HepG2 (cell line): ENCODE measurements around the gene MIEF1. TPM values are rescaled to one million over a fixed set of nuclear protein-coding genes. Genes with fewer than 3 reads are reported as not detected.

Experiments
- ARNT ChIP-seq: fragments of 450-650 bp; IDR thresholded peaks from 2 replicates; pipeline ENCODE4 v1.6.1; 2017
- HHEX ChIP-seq: IDR thresholded peaks from 2 replicates; pipeline ENCODE4 v1.6.1; 2016; ENCODE audit warnings: control low read depth
- HMG20A ChIP-seq: IDR thresholded peaks from 2 replicates; pipeline ENCODE4 v1.6.1; 2016; ENCODE audit warnings: borderline replicate concordance
- JUND ChIP-seq: sonication (generic); formaldehyde crosslinking; IDR thresholded peaks from 2 replicates; pipeline ENCODE4 v1.8.0; 2022; ENCODE audit warnings: mild to moderate bottlenecking, missing genetic modification reagents
- PITX1 ChIP-seq: sonication (generic); formaldehyde crosslinking; IDR thresholded peaks from 2 replicates; pipeline ENCODE4 v1.5.1; 2020; ENCODE audit warnings: mild to moderate bottlenecking, missing genetic modification reagents
- POLR2AphosphoS2 ChIP-seq: IDR thresholded peaks from 2 replicates; pipeline ENCODE4 v1.6.1; 2011; ENCODE audit warnings: low read depth, low read length, improper control_type of control experiment
- PTBP1 ChIP-seq: fragments of 200-400 bp; formaldehyde crosslinking; IDR thresholded peaks from 2 replicates; pipeline ENCODE4 v1.6.1; 2018; ENCODE audit warnings: low read length, low read depth; ENCODE audit not compliant: poor library complexity, severe bottlenecking
- REL ChIP-seq: sonication (generic); formaldehyde crosslinking; conservative IDR thresholded peaks from 2 replicates; pipeline ENCODE4 v1.8.0; 2022; ENCODE audit warnings: mild to moderate bottlenecking, missing genetic modification reagents, moderate library complexity
- ZNF24 ChIP-seq: fragments of 450-650 bp; IDR thresholded peaks from 2 replicates; pipeline ENCODE4 v1.6.1; 2017; ENCODE audit warnings: antibody characterized with exemption, mild to moderate bottlenecking
- ZNF816 ChIP-seq: sonication (generic); formaldehyde crosslinking; IDR thresholded peaks from 2 replicates; pipeline ENCODE4 v1.8.0; 2022; ENCODE audit warnings: missing genetic modification reagents, mild to moderate bottlenecking, borderline replicate concordance
- ZNF83 ChIP-seq: sonication (generic); formaldehyde crosslinking; IDR thresholded peaks from 2 replicates; pipeline ENCODE4 v1.4.0; 2020; ENCODE audit warnings: missing genetic modification reagents, mild to moderate bottlenecking, borderline replicate concordance
- polyA plus RNA-seq, 8 experiments: library from polyadenylated mRNA; depleted of rRNA in 3 of 8; stranded (reverse) in 7 of 8; unstranded in 1 of 8; fragments of >200 nt; fragmentation: Illumina TruSeq in 4 of 8; extraction: Trizol in 4 of 8; gene quantifications; 2 replicates each; pipeline versions ENCODE4 v1.2.1 to v1.2.3, GENCODE V29; 2011 to 2016; ENCODE audit warnings: low read depth in 4 of 8, missing spikeins in 1 of 8, mixed read lengths in 1 of 8; ENCODE audit not compliant: insufficient read depth in 1 of 8
- total RNA-seq, 5 experiments: library from RNA; depleted of rRNA; stranded (reverse); fragments of >200 nt; fragmentation: Illumina TruSeq; extraction: Trizol; gene quantifications; 2 replicates each; pipeline ENCODE4 v1.2.3, GENCODE V29; 2016; ENCODE audit warnings: low read depth in 1 of 5
- TF ChIP-seq, protein P1 (sequence below): sonication (generic); formaldehyde crosslinking; IDR thresholded peaks from 2 replicates; pipeline ENCODE4 v1.5.1; 2020; ENCODE audit warnings: missing genetic modification reagents, mild to moderate bottlenecking, borderline replicate concordance
- TF ChIP-seq, protein P2 (sequence below): IDR thresholded peaks from 2 replicates; pipeline ENCODE4 v1.6.1; 2016; ENCODE audit warnings: low read depth, missing genetic modification reagents, missing compliant biosample characterization
- TF ChIP-seq, protein P3 (sequence below): sonication (generic); formaldehyde crosslinking; IDR thresholded peaks from 2 replicates; pipeline ENCODE4 v1.4.0; 2020; ENCODE audit warnings: missing genetic modification reagents, mild to moderate bottlenecking, borderline replicate concordance

MIEF1 gene
- total and polyA plus RNA-seq, 2 of the 13 experiments (the other 11 are each of a cell fraction or from before 2014, with no cell fraction given), result 21.7 to 34.8 TPM

- TF ChIP-seq, protein P1, sequence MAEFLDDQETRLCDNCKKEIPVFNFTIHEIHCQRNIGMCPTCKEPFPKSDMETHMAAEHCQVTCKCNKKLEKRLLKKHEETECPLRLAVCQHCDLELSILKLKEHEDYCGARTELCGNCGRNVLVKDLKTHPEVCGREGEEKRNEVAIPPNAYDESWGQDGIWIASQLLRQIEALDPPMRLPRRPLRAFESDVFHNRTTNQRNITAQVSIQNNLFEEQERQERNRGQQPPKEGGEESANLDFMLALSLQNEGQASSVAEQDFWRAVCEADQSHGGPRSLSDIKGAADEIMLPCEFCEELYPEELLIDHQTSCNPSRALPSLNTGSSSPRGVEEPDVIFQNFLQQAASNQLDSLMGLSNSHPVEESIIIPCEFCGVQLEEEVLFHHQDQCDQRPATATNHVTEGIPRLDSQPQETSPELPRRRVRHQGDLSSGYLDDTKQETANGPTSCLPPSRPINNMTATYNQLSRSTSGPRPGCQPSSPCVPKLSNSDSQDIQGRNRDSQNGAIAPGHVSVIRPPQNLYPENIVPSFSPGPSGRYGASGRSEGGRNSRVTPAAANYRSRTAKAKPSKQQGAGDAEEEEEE, result no peak
- no peak for TF ChIP-seq ZNF24
- TF ChIP-seq, protein P2, sequence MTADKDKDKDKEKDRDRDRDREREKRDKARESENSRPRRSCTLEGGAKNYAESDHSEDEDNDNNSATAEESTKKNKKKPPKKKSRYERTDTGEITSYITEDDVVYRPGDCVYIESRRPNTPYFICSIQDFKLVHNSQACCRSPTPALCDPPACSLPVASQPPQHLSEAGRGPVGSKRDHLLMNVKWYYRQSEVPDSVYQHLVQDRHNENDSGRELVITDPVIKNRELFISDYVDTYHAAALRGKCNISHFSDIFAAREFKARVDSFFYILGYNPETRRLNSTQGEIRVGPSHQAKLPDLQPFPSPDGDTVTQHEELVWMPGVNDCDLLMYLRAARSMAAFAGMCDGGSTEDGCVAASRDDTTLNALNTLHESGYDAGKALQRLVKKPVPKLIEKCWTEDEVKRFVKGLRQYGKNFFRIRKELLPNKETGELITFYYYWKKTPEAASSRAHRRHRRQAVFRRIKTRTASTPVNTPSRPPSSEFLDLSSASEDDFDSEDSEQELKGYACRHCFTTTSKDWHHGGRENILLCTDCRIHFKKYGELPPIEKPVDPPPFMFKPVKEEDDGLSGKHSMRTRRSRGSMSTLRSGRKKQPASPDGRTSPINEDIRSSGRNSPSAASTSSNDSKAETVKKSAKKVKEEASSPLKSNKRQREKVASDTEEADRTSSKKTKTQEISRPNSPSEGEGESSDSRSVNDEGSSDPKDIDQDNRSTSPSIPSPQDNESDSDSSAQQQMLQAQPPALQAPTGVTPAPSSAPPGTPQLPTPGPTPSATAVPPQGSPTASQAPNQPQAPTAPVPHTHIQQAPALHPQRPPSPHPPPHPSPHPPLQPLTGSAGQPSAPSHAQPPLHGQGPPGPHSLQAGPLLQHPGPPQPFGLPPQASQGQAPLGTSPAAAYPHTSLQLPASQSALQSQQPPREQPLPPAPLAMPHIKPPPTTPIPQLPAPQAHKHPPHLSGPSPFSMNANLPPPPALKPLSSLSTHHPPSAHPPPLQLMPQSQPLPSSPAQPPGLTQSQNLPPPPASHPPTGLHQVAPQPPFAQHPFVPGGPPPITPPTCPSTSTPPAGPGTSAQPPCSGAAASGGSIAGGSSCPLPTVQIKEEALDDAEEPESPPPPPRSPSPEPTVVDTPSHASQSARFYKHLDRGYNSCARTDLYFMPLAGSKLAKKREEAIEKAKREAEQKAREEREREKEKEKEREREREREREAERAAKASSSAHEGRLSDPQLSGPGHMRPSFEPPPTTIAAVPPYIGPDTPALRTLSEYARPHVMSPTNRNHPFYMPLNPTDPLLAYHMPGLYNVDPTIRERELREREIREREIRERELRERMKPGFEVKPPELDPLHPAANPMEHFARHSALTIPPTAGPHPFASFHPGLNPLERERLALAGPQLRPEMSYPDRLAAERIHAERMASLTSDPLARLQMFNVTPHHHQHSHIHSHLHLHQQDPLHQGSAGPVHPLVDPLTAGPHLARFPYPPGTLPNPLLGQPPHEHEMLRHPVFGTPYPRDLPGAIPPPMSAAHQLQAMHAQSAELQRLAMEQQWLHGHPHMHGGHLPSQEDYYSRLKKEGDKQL, result peak; percentile 31; the same call in 1 of the 2 replicates
- TF ChIP-seq JUND (CRISPR knock-in tag), result no peak
- no peak for TF ChIP-seq PITX1 (CRISPR knock-in tag)
- no peak for TF ChIP-seq REL (CRISPR knock-in tag)
- 0 out of 2 replicates have a peak, but pooled peaks have one; percentile 22 for TF ChIP-seq HHEX (CRISPR knock-in tag)
- no peak for TF ChIP-seq ARNT
- TF ChIP-seq ZNF83 (CRISPR knock-in tag), result no peak
- TF ChIP-seq ZNF816 (CRISPR knock-in tag), result peak; percentile 76
- no peak for TF ChIP-seq PTBP1
- peak; percentile 46; the same call in 1 of the 2 replicates for TF ChIP-seq HMG20A (CRISPR knock-in tag)
- TF ChIP-seq POLR2AphosphoS2, result no peak
- TF ChIP-seq, protein P3, sequence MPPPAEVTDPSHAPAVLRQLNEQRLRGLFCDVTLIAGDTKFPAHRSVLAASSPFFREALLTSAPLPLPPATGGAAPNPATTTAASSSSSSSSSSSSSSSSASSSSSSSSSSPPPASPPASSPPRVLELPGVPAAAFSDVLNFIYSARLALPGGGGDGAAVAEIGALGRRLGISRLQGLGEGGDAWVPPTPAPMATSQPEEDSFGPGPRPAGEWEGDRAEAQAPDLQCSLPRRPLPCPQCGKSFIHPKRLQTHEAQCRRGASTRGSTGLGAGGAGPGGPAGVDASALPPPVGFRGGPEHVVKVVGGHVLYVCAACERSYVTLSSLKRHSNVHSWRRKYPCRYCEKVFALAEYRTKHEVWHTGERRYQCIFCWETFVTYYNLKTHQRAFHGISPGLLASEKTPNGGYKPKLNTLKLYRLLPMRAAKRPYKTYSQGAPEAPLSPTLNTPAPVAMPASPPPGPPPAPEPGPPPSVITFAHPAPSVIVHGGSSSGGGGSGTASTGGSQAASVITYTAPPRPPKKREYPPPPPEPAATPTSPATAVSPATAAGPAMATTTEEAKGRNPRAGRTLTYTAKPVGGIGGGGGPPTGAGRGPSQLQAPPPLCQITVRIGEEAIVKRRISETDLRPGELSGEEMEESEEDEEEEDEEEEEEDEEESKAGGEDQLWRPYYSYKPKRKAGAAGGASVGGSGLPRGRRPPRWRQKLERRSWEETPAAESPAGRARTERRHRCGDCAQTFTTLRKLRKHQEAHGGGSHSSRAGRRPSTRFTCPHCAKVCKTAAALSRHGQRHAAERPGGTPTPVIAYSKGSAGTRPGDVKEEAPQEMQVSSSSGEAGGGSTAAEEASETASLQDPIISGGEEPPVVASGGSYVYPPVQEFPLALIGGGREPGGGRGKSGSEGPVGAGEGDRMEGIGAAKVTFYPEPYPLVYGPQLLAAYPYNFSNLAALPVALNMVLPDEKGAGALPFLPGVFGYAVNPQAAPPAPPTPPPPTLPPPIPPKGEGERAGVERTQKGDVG (CRISPR knock-in tag), result no peak
These were observed 43.6 kb downstream of the MIEF1 start (continued) for GRCh38 chr22:39545386-39546365.
